Measurements from ENCODE around the gene HCFC1R1.

GRCh38 chr16:2991566-2992261 lies 32.0 kb downstream of the HCFC1R1 start:
- TF ChIP-seq CTCF (IDR thresholded peaks at IDR 0.05; ENCODE audit: borderline replicate concordance, extremely low read depth, low read length, poor library complexity, severe bottlenecking) (no peak), EZH2 (IDR thresholded peaks at IDR 0.05; ENCODE audit: borderline replicate concordance, low read depth, low read length, severe bottlenecking) (no peak)
